IMR-90 (cell line): ENCODE measurements around the gene CKAP5. TPM values are rescaled to one million over a fixed set of nuclear protein-coding genes. Genes with fewer than 3 reads are reported as not detected.

Experiments
- ATAC-seq: fragments of 200-7000 bp; cut with Tn5 transposase; 2 replicates; pipeline ENCODE4 v1.9.1; 2020; ENCODE audit warnings: low read depth, mild to moderate bottlenecking, moderate library complexity
- BruUV-seq: library from RNA; stranded (reverse); fragments of 400-500 nt; replicated peaks from 2 replicates; lab custom pipeline; 2021; lab: Mats Ljungman, UMichigan
- CTCF ChIA-PET: fragments of 300-600 bp; formaldehyde crosslinking; extraction: SDS; loops from one replicate; lab custom pipeline; 2021; ENCODE audit warnings: antibody characterized with exemption; lab: Yijun Ruan, JAX
- POLR2A ChIA-PET: fragments of 300-600 bp; sonication (Branson Sonifier 250); formaldehyde crosslinking; loops from one replicate; lab custom pipeline; 2022; ENCODE audit warnings: antibody characterized with exemption; ENCODE audit not compliant: unreplicated experiment; lab: Charles Lee
- DNase-seq: peaks from one replicate; pipeline ENCODE4 v3.0.0; 2013
- H2AFZ ChIP-seq: replicated peaks from 2 replicates; pipeline ENCODE3; 2013; ENCODE audit warnings: low read length, mild to moderate bottlenecking; ENCODE audit not compliant: poor library complexity
- H2AK5ac ChIP-seq: 2 replicates; pipeline ENCODE4 v1.6.1; 2013; ENCODE audit warnings: low read depth, low read length, inconsistent platforms
- H2AK9ac ChIP-seq: replicated peaks from 2 replicates; pipeline ENCODE3; 2013; ENCODE audit warnings: mild to moderate bottlenecking, low read depth, low read length, moderate library complexity; ENCODE audit not compliant: poor library complexity
- H2BK120ac ChIP-seq: 2 replicates; pipeline ENCODE4 v1.6.1; 2013; ENCODE audit warnings: low read depth, low read length, inconsistent platforms
- H2BK15ac ChIP-seq: 3 replicates; pipeline ENCODE4 v1.6.1; 2013; ENCODE audit warnings: low read depth, low read length, inconsistent platforms
- H2BK20ac ChIP-seq: 2 replicates; pipeline ENCODE4 v1.6.1; 2013; ENCODE audit warnings: low read depth, mild to moderate bottlenecking, inconsistent platforms, low read length, moderate library complexity
- H2BK5ac ChIP-seq: 2 replicates; pipeline ENCODE4 v1.6.1; 2013; ENCODE audit warnings: mild to moderate bottlenecking, low read depth, low read length, inconsistent platforms; ENCODE audit not compliant: poor library complexity, severe bottlenecking
- H3K14ac ChIP-seq: replicated peaks from 2 replicates; pipeline ENCODE4 v1.6.1; 2013; ENCODE audit warnings: low read depth, low read length, inconsistent platforms
- H3K18ac ChIP-seq: 2 replicates; pipeline ENCODE4 v1.6.1; 2013; ENCODE audit warnings: low read depth, low read length, control low read depth
- H3K23ac ChIP-seq: 2 replicates; pipeline ENCODE4 v1.6.1; 2013; ENCODE audit warnings: low read depth, low read length, inconsistent platforms
- H3K27ac ChIP-seq: 2 replicates; pipeline ENCODE4 v1.5.1; 2013; ENCODE audit warnings: mild to moderate bottlenecking, control low read depth, low read length; ENCODE audit not compliant: insufficient read depth
- H3K27me3 ChIP-seq: 2 replicates; pipeline ENCODE4 v1.6.1; 2013; ENCODE audit warnings: low read length; ENCODE audit not compliant: control insufficient read depth, insufficient read depth
- H3K36me3 ChIP-seq: 2 replicates; pipeline ENCODE4 v1.6.1; 2013; ENCODE audit warnings: low read length, mixed read lengths; ENCODE audit not compliant: control insufficient read depth, insufficient read depth
- H3K4ac ChIP-seq: 2 replicates; pipeline ENCODE4 v1.6.1; 2013; ENCODE audit warnings: low read depth, low read length, inconsistent platforms
- H3K4me1 ChIP-seq: 2 replicates; pipeline ENCODE4 v1.6.1; 2013; ENCODE audit warnings: low read length, mixed read lengths; ENCODE audit not compliant: control insufficient read depth, insufficient read depth
- H3K4me2 ChIP-seq: 2 replicates; pipeline ENCODE4 v1.6.1; 2013; ENCODE audit warnings: low read depth, mild to moderate bottlenecking, control low read depth, low read length, moderate library complexity
- H3K4me3 ChIP-seq: 2 replicates; pipeline ENCODE4 v1.5.1; 2013; ENCODE audit warnings: low read depth, mild to moderate bottlenecking, control low read depth, low read length, moderate library complexity; ENCODE audit not compliant: insufficient read depth
- H3K56ac ChIP-seq: 2 replicates; pipeline ENCODE4 v1.6.1; 2013; ENCODE audit warnings: low read length, inconsistent platforms; ENCODE audit not compliant: insufficient read depth; ENCODE audit errors: extremely low read depth
- H3K79me1 ChIP-seq, 2 experiments: 2 replicates each; pipeline ENCODE4 v1.6.1; 2013; ENCODE audit warnings: low read length in 2 of 2, inconsistent platforms in 1 of 2, low read depth in 1 of 2
- H3K9ac ChIP-seq: 2 replicates; pipeline ENCODE4 v1.6.1; 2013; ENCODE audit warnings: low read depth, low read length, control low read depth
- H3K9me1 ChIP-seq: 2 replicates; pipeline ENCODE4 v1.6.1; 2013; ENCODE audit warnings: low read length, inconsistent platforms; ENCODE audit not compliant: insufficient read depth
- H3K9me3 ChIP-seq: 2 replicates; pipeline ENCODE4 v1.6.1; 2013; ENCODE audit warnings: low read length; ENCODE audit not compliant: control insufficient read depth, insufficient read depth
- H4K20me1 ChIP-seq: 2 replicates; pipeline ENCODE4 v1.6.1; 2013; ENCODE audit warnings: low read length, inconsistent platforms; ENCODE audit not compliant: insufficient read depth
- H4K5ac ChIP-seq: 2 replicates; pipeline ENCODE4 v1.6.1; 2013; ENCODE audit warnings: mild to moderate bottlenecking, low read depth, low read length, control low read depth
- H4K8ac ChIP-seq, 2 experiments: 2 replicates each; pipeline ENCODE4 v1.6.1; 2013; ENCODE audit warnings: low read depth in 2 of 2, low read length in 2 of 2, control low read depth in 1 of 2, inconsistent platforms in 1 of 2
- H4K91ac ChIP-seq: 2 replicates; pipeline ENCODE4 v1.6.1; 2013; ENCODE audit warnings: low read depth, low read length, inconsistent platforms; ENCODE audit not compliant: insufficient read depth
- ELK1 ChIP-seq: fragments of 150-350 bp; IDR thresholded peaks from 2 replicates; pipeline ENCODE4 v1.6.1; 2016; ENCODE audit warnings: low read depth, mild to moderate bottlenecking, low read length, moderate library complexity, borderline replicate concordance
- FOS ChIP-seq: fragments of 150-350 bp; IDR thresholded peaks from 2 replicates; pipeline ENCODE4 v1.6.1; 2016; ENCODE audit warnings: low read depth, low read length
- NFE2L2 ChIP-seq: fragments of 150-350 bp; IDR thresholded peaks from 2 replicates; pipeline ENCODE4 v1.6.1; 2016; ENCODE audit warnings: low read depth, mild to moderate bottlenecking, low read length
- RCOR1 ChIP-seq: IDR thresholded peaks from 2 replicates; pipeline ENCODE4 v1.6.1; 2012; ENCODE audit warnings: mild to moderate bottlenecking, low read length, improper control_type of control experiment; ENCODE audit not compliant: insufficient replicate concordance
- SMC3 ChIP-seq: fragments of 150-350 bp; IDR thresholded peaks from 2 replicates; pipeline ENCODE4 v1.6.1; 2016; ENCODE audit warnings: low read depth, mild to moderate bottlenecking, antibody characterized with exemption, low read length, moderate library complexity
- USF2 ChIP-seq: fragments of 150-350 bp; IDR thresholded peaks from 2 replicates; pipeline ENCODE4 v1.6.1; 2017; ENCODE audit warnings: mild to moderate bottlenecking, antibody characterized with exemption, low read length, low read depth
- WGBS, 2 experiments: methylation state at CpG; one replicate each; pipeline versions ENCODE4 v1.1.5 to v1.1.7; 2013; ENCODE audit warnings: missing lambda C conversion rate in 2 of 2; ENCODE audit not compliant: insufficient read length in 1 of 2; ENCODE audit errors: extremely low coverage in 2 of 2; 5-methylcytosine and 5-hydroxymethylcytosine counted together
- dilution Hi-C: fragments of 300-500 bp; cut with HindIII; formaldehyde crosslinking; loops from one replicate; pipeline ENCODE4 v1.14.3; 2018; ENCODE audit warnings: low sequenced_read_pairs; ENCODE audit not compliant: unreplicated experiment
- in situ Hi-C: fragments of 300-500 bp; cut with MboI; formaldehyde crosslinking; loops from 3 replicates; pipeline ENCODE4 v1.14.3; 2019; ENCODE audit warnings: low sequenced_read_pairs, inconsistent platforms, mixed read lengths
- intact Hi-C: fragments of 100-400 bp; cut with micrococcal nuclease; formaldehyde crosslinking; loops from 2 replicates; pipeline ENCODE4 v1.10.0; 2022
- polyA plus RNA-seq, 3 experiments: library from polyadenylated mRNA; depleted of rRNA; stranded (reverse); fragments of >200 nt; gene quantifications; 2 replicates each; pipeline ENCODE4 v1.2.3, GENCODE V29; 2012; ENCODE audit warnings: low replicate concordance in 1 of 3
- total RNA-seq: library from RNA; depleted of rRNA; stranded (reverse); fragments of >200 nt; gene quantifications from 2 replicates; pipeline ENCODE4 v1.2.3, GENCODE V29; 2012

The CKAP5 gene
- total and polyA plus RNA-seq, 2 of the 4 experiments (the other 2 are of a cell fraction), result 59.5 to 79.2 TPM

GRCh38 chr11:46832511-46833214 lies 13.4 kb downstream of the CKAP5 start:
- Histone ChIP-seq H4K8ac (no peak overlapping the region), H3K4me2 (no peak overlapping the region), H3K23ac (no peak overlapping the region), H3K36me3 (no peaks in the 10 kb centered on the region), H3K4me1 (peaks cover 6% of the 10 kb centered on the region), H3K9ac (no peak overlapping the region), H3K9me1 (peaks cover 4% of the 10 kb centered on the region; the same call in 1 of the 2 replicates), H4K20me1 (peaks cover 23% of the 10 kb centered on the region), H3K27me3 (no peaks in the 10 kb centered on the region), H2BK120ac (no peak overlapping the region), H4K91ac (no peak overlapping the region), H3K79me1 (peaks cover 4 to 48% of the 10 kb centered on the region in 2 experiments; a peak in 3 of 4 replicates), H4K5ac (no peak overlapping the region), H3K4ac (no peak overlapping the region), H3K18ac (no peak overlapping the region), H2BK15ac (no peak overlapping the region), H3K27ac (no peak overlapping the region), H3K14ac (no peak overlapping the region), H2AFZ (no peak overlapping the region), H2AK9ac (no peak overlapping the region), H2BK20ac (no peak overlapping the region), H3K56ac (no peak overlapping the region), H3K4me3 (no peak overlapping the region), H2AK5ac (no peak overlapping the region), H3K9me3 (no peaks in the 10 kb centered on the region), H2BK5ac (no peak overlapping the region)
- intact Hi-C loops (no loop called here), dilution Hi-C loops (no loop called here), in situ Hi-C loops (no loop called here)
- BruUV-seq, result no TSS peak
- no peak for DNase-seq
- CTCF ChIA-PET, result no interaction called here
- POLR2A ChIA-PET, result no interaction called here
- WGBS, 2 experiments, result 100% methylated on average over 1 of the region's 5 CpGs; no CpG with 5 or more reads in 1 of the 2 experiments
- no peak; the same call in 1 of the 2 replicates for ATAC-seq
- TF ChIP-seq FOS (no peak), SMC3 (no peak), NFE2L2 (no peak), USF2 (no peak), RCOR1 (no peak), ELK1 (no peak)
